G401 (cell line): ENCODE results near the gene ARL4D. TPM values are rescaled to one million over a fixed set of nuclear protein-coding genes. Genes with fewer than 3 reads are reported as not detected.
"Not testable (repeated sequence)": the region's sequence is repeated elsewhere in the genome, so short reads cannot be mapped to it uniquely, and the experiment has no call there.

Experiments
- DNase-seq: peaks from one replicate; pipeline ENCODE4 v3.0.0-alpha.2; 2015; ENCODE audit warnings: low spot score
- in situ Hi-C: cut with HindIII; loops from 2 replicates; pipeline ENCODE4 v1.10.0; 2016; ENCODE audit warnings: low sequenced_read_pairs, mixed read lengths
- total RNA-seq: library from RNA; depleted of rRNA; stranded (reverse); fragments of >200 nt; shearing (Covaris generic); gene quantifications from 2 replicates; pipeline ENCODE4 v1.2.3, GENCODE V29; 2014

Gene ARL4D
- total RNA-seq, 1 experiment from 2014 or later: 16.7 TPM

DNA sequence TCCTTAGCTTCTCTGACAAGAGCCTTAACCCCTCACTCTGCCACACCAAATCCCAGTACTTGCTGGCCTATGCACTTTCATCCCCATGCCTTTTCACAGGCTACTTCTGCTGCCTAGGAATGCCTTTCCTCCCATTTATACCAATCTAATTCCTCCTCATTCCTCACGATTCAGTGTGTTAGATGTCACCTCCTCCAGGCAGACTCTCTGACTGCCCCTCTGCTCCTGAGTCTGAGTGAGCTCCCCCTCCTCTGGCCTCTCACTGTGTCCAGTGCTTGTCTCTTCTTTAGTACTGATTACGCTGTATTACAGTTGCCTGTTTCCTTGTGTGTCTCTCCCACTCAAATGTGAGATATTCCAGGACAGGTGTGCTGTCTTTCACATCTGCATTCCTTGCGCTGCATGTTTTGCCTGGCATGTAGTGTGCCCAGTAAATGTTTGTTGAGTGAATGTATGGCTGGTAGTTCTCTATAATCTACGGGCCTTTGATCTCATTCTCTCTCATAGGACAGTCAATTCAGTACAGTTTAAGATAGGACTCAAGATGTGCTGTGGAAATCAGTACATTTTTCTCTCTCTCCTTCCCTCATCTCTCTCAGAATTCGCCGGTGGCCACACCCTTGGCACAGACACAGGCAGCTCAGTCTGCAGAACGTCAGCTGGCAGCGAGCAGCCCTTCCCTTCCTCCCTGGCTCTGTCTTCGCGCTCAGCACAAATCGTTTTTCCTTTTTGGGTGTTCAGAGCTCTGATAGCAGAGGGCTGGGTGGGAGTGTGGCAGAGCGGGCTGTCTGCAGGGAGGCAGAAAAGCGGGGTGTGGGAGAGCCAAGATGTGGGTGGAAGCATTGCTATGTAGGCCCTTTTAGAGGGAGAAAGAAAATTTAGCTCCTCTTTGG lies 18.5 kb downstream of the ARL4D start:
- DNase-seq: peak; percentile 70
- in situ Hi-C loops: no loop called here

DNA sequence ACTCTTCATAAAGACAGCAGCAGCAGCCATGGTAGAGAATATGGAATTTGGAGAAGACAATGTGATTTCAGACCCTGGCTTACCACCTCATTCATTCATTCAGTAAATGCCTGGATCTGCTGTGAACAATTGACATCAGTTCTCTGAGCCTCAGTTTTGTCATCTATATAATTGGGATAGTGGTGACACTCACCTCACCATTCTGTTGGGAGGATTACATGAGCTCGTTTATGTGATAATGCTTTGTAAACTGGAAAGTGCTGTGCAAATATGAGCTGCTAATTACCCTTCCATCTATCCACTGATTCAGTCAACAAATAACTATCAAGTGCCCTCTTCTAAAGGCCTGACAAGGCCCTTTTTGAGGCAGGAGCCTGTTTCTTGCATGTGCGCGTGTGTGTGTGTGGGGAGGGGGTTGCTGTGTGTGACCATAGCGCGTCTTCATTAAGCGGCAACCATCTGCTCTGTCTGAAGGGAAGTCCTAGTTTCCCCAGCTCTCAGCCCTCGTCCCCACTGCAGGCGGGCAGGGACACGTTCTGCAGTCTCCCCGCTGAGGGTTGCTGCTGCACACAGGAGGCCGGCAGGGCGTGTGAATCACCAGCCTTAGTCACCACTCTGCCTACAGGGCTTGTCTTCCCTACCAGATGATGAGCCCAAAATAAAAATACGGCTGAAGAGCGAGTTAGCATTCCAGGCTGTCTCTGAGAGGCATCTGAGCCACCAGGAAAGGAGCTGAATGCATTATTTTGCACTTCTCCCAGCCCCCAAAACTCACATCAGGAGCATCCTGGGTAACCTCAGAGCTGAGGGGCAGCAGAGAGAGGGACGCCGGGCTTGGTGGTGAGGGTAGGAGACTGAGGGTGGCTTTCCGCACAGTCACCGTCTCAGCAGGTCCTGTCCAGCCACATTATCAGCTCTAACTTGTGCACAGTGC lies 19.9 kb downstream of the ARL4D start:
- peak; percentile 68 for DNase-seq
- in situ Hi-C loops: no loop called here

DNA sequence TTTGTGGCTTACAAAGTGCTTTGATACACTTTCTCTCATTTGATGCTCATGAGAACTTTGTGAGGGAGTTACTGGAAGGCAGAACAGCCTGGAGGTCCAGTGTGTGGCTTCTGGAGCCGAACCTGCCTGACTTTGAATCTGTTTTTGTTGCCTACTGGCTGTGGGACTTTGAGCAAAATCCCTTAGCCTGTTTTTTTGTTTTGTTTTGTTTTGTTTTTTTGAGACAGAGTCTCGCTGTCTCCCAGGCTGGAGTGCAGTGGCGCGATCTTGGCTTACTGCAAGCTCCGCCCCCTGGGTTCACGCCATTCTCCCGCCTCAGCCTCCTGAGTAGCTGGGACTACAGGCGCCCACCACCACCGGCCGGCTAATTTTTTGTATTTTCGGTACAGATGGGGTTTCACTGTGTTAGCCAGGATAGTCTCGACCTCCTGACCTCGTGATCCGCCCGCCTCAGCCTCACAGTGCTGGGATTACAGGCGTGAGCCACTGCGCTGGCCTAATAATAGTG lies 20.6 kb downstream of the ARL4D start:
- DNase-seq, in situ Hi-C loops: not testable (repeated sequence)

DNA sequence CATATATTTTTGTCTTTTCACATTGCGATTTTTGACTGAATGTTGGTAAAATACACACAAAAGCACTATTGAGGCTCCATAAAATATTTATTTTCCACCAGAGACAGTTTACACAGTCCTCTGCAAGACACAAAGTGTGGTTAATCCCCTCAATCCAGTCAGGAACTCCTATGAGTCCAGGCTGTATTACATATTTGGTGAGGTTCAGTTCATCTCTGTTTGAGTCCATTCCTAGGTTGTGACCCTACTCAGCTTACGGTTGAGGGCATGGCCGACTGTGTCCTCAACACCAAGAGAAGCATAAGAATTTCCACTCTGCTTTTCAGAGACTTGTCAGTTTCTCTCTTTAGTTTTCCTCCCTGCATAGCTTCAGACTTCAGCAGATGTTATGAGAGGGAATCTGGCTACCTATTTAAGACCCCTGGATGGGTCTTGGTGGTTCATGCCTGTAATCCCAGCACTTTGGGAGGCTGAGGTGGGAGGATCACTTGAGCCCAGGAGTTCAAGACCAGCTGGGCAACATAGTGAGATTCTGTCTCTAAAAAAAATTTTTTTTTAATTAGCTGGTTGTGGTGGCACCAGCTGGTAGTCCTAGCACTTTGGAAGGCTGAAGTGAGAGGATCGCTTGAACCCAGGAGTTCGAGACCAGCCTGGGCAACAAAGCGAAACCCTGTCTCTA lies 25.1 kb downstream of the ARL4D start:
- no peak for DNase-seq
- in situ Hi-C loops: no loop called here

DNA sequence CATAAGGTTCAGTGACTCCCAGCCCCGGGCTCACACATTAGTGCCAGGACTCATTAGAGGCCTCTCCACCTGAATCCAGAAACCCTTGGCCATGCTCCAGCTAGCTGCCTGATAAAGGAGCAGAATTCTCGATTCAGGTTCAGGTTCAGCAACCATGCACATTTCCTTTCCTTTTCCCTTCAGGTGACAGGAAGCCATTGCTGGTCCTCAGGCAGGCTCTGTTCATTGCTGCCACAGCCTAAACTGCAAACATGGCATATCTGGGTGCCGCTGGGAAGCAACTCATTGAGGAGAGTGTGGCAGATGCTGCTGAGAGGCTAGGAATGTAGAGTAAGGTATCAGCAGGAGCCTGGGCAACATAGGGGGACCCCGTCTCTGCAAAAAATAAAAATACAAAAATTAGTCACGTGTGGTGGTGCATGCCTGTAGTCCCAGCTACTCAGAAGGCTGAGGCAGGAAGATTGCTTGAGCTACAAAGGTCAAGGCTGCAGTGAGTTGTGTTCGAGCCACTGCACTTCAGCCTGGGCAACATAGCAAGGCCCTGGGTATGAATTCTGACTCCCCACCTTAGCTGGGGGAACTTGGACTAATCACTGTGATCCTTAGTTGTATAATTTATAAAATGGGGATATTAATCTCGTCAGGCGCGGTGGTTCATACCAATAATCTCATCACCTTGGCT lies 28.7 kb downstream of the ARL4D start:
- DNase-seq: no peak
- in situ Hi-C loops: no loop called here

DNA sequence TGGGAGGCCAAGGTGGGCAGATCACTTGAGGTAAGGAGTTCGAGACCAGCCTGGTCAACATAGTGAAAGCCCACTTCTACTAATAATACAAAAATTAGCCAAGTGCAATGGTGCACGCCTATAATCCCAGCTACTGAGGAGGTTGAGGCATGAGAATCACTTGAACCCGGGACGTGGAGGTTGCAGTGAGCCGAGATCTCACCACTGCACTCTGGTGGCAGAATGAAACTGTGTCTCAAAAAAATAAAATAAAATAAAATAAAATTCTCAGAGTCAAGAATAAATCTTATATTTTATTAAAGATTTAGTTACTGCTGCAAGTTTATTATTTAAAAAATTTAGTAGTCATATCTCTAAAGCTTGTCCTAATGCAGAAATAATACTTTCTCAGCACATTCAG lies 29.7 kb downstream of the ARL4D start:
- in situ Hi-C loops: no loop called here
- DNase-seq: no peak

DNA sequence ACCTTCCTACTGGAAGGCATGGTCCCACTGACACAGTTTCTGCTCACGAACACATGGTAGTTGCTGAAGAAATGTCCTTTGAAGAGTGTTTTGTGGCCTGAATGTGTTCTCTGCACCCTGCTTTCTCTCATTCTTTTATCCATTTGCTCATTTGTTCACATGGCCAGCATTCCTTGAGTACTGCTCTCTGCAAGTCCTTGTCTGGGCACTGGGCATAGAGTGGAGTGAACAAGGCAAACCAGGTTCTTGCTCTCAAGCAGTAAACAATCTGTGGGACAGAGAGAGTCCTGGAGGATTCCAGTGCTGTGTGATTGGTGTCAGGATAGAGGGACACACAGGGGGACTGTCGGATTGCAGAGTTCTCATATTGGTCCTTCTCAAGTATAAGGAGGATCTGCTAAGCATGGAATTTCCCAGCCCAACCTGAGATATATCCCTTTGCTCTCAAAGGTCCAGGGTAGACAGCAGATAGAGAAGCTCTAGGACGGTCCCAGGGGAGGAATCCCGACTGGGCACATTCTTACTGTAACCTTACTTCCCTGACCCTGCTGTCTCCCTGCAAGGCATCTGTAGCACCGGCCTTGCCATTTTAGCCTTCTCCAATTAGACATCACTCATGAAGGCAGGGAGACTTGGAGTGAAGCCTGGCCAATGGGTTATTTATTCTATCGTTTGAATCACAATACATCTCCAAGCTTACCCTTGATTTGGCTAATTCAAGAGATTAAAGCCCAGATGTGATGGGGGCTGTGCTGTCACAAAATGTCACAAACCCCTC lies 32.3 kb downstream of the ARL4D start:
- DNase-seq: no peak
- in situ Hi-C loops: no loop called here

DNA sequence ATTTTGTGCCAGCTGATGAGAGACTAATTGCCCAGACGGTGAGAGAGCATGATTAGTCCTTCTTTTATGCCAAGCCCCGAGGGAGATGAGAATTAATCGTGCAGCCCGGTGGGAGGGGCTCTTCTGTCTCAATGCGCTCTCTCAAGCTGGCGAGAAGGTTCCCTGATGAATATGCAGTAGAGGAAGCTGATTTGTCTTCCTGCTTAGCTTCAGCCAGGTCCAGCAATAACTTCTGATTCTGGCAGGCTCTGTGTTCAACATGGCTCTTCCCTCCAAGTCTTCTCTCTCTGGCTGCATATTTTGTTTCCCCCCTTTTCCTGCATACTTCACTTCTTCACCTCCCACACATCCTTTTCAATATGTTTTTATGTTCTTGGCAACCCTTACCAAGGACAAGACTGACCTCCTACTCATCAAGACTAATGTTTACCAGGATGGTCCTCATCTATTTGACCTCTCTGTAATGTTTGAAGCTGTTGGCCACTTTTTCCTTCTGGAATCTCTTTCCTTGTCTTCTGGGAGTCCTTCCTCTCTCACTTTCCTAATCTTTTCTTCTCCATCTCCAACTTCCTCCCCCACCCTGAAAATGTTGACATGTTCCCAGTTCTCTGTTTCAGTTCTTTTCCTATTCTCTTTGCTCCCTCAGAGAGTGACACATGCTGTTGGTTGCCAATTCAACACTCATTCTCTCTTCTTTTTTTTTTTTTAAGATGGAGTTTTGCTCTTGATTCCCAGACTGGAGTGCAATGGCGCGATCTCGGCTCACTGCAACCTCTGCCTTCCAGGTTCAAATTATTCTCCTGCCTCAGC lies 33.1 kb downstream of the ARL4D start:
- in situ Hi-C loops: no loop called here
- no peak for DNase-seq

DNA sequence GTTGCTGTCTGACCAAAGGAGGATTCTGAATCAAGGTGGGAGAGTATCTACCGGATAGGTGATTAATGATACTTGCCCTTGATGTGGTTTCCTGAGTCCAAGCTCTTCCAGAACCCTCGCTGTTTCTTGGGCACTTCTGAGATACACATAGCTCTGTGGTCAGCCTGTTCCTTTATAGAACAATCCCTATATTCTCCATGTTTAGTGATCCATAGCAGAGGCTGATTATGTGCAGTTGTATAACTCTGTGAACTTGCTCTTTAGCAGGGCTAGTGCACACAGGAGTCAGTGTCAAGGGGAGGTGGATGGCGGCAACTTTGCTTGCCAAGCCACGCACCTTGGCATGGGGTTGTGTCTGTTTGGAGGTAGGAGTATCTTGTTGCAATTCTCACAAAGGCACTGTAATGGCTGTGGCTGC lies 36.1 kb downstream of the ARL4D start:
- DNase-seq: no peak
- in situ Hi-C loops: no loop called here

DNA sequence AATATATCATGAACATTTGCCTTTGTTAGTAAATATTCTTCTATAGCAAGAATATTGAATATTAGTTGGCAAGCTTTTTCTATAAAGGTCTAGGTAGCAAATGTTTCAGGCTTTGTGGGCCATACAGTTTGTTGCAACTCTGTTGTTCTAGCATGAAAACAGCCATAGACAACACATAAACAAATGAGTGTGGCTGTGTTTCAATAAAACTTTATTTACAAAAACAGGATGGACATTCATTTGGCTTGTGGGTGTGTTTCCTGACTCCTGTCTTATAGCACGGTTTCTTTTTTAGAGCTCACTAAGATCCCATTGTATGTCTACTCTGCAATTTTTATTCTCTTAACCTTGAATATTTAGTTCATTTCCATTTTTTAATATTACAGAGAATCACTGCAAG lies 39.0 kb downstream of the ARL4D start:
- no peak for DNase-seq
- in situ Hi-C loops: no loop called here

DNA sequence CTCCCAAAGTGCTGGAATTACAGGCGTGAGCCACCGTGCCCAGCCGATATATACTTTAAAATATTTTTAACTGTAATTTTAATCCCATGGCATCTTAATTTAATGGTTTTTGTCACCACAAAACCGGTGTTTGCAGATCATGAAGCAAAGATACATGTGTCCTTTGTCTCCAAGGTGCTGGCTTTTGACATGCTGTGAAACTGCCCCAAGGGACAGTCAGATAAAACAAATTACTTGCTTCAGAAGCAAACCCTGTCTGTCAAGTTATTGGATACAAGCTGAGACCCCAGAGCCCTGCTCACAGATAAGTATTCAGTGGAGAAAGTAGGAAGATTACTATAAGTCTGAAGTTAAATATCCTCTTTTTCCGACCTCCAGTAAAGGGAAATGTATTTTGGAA lies 39.8 kb downstream of the ARL4D start:
- in situ Hi-C loops: no loop called here
- DNase-seq: no peak

DNA sequence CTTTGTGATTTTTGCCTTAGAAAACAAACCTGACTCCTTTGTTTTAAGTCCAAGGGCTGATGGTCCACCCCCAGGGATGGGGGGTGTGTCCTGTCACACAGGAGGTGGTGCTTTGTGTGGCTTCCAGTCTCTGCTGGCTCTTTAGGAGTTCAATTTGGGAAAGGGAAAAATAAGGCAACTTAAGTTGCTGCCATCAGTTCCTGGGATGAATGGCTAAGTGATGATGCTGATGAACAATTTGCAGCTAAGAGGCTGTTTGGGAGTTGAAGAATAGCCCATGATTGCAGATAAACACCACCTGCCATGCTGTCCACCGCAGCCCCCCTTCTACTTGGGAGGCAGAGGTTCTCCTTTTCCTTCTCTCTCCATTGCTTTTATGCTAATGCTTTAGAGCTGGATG lies 40.2 kb downstream of the ARL4D start:
- in situ Hi-C loops: no loop called here
- DNase-seq: no peak

DNA sequence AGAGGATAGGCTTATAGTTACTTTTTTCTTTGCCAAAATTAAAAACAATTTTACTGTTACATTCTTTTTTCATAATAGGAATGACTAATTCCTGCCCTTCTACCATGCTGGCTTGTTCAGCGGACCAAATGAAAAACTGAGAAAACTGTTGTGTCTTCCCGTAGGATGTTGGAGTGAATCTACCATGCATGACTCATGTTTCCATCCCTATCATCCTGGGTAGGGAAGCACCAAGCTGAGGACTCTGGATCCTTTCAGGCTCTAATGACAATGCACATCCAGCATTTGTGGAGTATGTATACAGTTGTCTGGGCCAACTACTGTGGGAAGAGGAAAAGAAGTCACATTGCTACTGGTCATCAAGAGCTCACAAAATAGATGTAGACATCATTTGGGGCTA lies 43.9 kb downstream of the ARL4D start:
- no peak for DNase-seq
- in situ Hi-C loops: no loop called here

DNA sequence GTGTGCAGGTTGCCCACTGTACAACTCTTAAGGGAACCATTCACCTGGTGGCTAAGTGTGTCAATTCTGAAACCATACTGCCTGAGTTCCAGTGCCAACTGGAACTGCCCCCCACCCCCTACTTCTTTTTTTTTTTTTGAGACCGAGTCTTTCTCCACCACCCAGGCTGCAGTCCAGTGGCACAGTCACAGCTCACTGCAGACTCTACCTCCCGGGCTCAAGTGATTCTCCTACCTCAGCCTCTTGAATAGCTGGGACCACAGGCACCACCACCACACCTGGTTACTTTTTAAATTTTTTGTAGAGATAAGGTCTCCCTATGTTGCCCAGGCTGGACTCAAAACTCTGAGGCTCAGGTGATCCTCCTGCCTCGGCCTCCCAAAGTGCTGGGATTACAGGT lies 44.6 kb downstream of the ARL4D start:
- in situ Hi-C loops: no loop called here
- no peak for DNase-seq

DNA sequence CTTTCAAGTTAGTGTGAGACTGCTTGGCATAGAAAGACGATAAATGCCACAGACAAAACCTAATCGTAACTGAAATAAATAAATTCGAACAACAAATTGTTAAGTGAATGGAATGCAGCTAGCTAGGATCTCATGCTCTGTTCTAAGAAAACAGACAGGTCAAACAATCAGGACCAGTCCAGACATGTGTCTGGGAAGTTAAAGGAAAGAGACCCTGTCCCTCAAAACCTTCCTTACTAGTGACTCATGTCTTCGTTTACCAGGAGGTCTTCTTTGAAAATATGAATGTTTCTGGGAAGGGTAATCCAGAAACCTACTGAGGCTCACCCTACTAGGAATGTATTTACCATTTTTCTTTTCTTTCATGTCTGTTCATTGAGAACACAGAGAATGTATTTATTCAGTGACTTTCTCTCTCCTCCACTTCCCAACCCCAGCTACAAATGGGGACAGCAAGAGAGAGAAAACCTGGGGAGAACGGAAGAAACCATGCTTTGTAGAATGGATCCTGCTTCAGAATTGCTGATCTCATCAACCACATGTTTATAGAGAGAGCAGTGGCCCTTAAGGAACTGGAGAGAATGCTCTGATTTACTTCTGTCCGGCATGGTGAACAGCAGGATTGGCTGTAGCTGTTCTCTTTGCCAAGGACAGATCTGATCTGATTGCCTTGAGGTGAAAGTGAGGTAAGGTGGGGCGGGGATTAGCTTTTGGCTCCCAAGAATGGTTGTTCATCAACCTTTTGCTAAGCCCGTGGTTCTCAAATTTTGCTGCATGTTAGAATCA lies 45.6 kb downstream of the ARL4D start:
- no peak for DNase-seq
- in situ Hi-C loops: no loop called here

DNA sequence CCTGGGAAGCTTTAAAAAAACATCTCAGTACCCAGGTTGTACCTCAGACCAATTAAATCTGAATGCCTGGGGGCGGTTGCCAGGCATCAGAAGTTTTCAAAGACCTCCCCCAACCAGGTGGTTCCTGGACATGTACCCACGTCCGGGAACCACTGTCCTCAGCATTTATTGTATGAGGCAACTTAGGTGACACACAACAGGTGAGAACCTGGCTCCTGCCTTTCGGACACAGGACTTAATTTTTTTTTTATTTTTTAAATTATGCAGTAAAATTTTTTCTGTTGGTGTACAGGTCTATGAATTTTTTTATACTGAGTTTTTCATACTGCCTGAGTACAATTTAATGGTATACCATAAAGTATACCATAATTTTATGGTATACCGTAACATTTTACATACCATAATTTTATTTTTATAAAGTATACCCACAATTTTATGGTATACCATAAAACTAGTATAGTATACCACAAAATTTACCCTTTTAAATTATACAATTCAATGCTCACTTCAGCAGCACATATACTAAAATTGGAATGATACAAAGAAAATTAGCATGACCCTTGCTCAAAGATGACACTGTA lies 46.3 kb downstream of the ARL4D start:
- in situ Hi-C loops: no loop called here
- no peak for DNase-seq
